ENCODE results near the gene ARF1. TPM values are rescaled to one million over a fixed set of nuclear protein-coding genes. Genes with fewer than 3 reads are reported as not detected.
A peak's percentile ranks its signal among the peaks of the same experiment; 100 is the strongest.

The ARF1 gene
- polyA plus RNA-seq, 3 donors: 580 to 789 (median 603) TPM

DNA sequence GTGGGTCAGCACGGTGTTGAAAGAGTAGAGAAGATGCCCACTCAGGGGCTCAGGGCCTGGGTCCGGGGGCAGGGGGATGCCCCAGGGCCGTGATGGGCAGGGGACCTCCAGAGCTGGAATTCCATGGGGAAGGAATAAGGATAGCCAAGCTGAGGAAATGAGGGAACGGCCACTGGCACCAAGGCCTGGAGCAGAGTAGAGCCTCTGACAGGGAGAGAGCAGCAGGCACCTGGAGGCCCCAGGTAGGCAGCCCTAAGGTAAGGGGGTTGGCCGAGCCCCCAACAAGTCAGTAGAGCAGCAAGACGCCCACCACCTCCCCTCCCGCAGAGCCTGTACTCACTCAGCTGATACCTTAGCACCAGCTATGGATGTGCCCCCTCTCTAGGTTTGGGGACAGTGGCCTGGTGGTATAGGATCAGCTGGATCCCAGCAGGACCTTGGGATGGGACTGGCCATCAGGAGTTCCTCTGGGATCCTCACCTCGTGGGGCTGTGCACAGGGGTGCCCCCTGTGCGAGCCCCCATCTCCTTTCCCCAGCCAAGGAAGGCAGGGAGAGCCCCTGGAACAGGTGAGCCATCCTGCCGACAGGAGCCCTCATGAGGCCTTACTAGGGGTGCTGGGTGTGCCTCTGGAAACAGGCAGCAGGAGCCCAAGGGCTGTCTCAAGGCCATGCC is 21.0 kb upstream of the ARF1 start:
- peaks cover 8 to 14% of the 10 kb centered on the region in 2 donors for H3K9me3 ChIP-seq (replicated peaks in 1 of 2; ENCODE audit: control insufficient read depth in 1 of 2, insufficient read depth in 1 of 2, low read length in 2 of 2)
- no peak overlapping the region for H3K4me3 ChIP-seq (replicated peaks in 1 of 3; ENCODE audit: low read depth in 2 of 3, low read length in 3 of 3)
- H4K20me1 ChIP-seq (ENCODE audit: insufficient read depth, low read length): no peaks in the 10 kb centered on the region
- H3K79me2 ChIP-seq (ENCODE audit: insufficient read depth, low read length): no peaks in the 10 kb centered on the region
- Mint-ChIP-seq H3K9me3 (peaks cover 0 to 28% (median 17%) of the 10 kb centered on the region in 7 donors), H3K36me3 (peaks cover 3% of the 10 kb centered on the region in 2 donors), H3K4me1 (peaks cover 11% of the 10 kb centered on the region), H3K27me3 (ENCODE audit: low read depth in 3 of 3) (peaks cover 49 to 69% (median 62%) of the 10 kb centered on the region in 3 donors), H3K27ac (no peak overlapping the region), H3K4me3 (peak overlapping the region in 1 of 2 donors; percentile 74)
- no peak overlapping the region for H3K9ac ChIP-seq (ENCODE audit: insufficient read depth, low read length, poor library complexity, severe bottlenecking)
- TF ChIP-seq, protein P1, sequence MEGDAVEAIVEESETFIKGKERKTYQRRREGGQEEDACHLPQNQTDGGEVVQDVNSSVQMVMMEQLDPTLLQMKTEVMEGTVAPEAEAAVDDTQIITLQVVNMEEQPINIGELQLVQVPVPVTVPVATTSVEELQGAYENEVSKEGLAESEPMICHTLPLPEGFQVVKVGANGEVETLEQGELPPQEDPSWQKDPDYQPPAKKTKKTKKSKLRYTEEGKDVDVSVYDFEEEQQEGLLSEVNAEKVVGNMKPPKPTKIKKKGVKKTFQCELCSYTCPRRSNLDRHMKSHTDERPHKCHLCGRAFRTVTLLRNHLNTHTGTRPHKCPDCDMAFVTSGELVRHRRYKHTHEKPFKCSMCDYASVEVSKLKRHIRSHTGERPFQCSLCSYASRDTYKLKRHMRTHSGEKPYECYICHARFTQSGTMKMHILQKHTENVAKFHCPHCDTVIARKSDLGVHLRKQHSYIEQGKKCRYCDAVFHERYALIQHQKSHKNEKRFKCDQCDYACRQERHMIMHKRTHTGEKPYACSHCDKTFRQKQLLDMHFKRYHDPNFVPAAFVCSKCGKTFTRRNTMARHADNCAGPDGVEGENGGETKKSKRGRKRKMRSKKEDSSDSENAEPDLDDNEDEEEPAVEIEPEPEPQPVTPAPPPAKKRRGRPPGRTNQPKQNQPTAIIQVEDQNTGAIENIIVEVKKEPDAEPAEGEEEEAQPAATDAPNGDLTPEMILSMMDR (IDR thresholded peaks at IDR 0.05): no peak
- no peak overlapping the region for H3K4me2 ChIP-seq (replicated peaks; ENCODE audit: extremely low read depth, low read length, poor library complexity, severe bottlenecking)
- peaks cover 32 to 61% of the 10 kb centered on the region in 2 donors for H3K27me3 ChIP-seq (ENCODE audit: control insufficient read depth in 2 of 2, insufficient read depth in 2 of 2, low read length in 2 of 2)
- no peaks in the 10 kb centered on the region for H3K36me3 ChIP-seq (replicated peaks in 1 of 2; ENCODE audit: control insufficient read depth in 1 of 2, insufficient read depth in 2 of 2, low read length in 2 of 2)
- H2AFZ ChIP-seq (ENCODE audit: insufficient read depth, low read depth, low read length, poor library complexity, severe bottlenecking): no peak overlapping the region
- WGBS (ENCODE audit: insufficient coverage): 69% methylated on average over 7 of the region's 10 CpGs
- H3K4me1 ChIP-seq (ENCODE audit: control insufficient read depth in 1 of 2, insufficient read depth in 2 of 2, low read length in 2 of 2): peaks cover 17 to 22% of the 10 kb centered on the region in 2 donors
- H3K27ac ChIP-seq (ENCODE audit: low read depth in 1 of 2, low read length in 2 of 2): no peak overlapping the region
- intact Hi-C loops (cut with micrococcal nuclease): no loop called here
- no peak for DNase-seq

DNA sequence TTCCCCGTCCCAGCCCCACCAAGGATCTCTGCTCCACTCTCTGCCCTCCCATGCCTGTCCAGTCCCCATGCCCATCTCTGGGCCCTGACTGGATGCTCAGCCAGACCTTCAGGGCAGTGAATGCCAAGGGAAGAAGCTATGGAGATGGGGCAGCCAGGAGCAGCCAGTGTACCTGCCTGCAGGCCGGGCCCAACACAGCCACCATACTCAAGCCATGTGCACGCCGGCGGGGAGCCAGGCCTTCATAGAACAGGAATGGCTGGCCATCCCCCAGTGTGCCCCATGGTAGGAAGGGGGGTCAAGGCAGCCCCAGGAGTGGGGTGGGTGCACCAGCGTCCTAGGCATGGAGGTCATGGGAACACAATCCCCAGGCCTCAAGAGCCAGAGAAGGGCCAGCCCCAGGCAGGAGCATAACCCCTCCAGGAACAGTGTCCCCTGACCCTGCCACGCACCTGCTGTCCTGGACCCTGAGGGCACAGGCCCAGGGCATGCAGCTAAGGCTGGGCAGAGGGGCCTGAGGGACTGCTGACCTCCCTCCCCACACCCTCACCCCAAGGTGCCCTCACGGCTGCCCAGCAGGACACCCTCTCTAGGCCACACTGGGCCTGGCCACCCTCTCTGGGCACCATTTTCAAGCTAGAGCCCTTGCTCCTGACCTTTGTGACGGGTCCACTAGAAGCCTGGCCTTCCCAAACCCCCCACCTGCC is 20.3 kb upstream of the ARF1 start:
- no peak for DNase-seq

More for the DNA sequence above, 20.3 kb upstream of the ARF1 start:
- no peak overlapping the region for H3K9ac ChIP-seq (ENCODE audit: insufficient read depth, low read length, poor library complexity, severe bottlenecking)
- peaks cover 8 to 14% of the 10 kb centered on the region in 2 donors for H3K9me3 ChIP-seq (replicated peaks in 1 of 2; ENCODE audit: control insufficient read depth in 1 of 2, insufficient read depth in 1 of 2, low read length in 2 of 2)
- H4K20me1 ChIP-seq (ENCODE audit: insufficient read depth, low read length): no peaks in the 10 kb centered on the region
- H3K4me1 ChIP-seq (ENCODE audit: control insufficient read depth in 1 of 2, insufficient read depth in 2 of 2, low read length in 2 of 2): peaks cover 17 to 22% of the 10 kb centered on the region in 2 donors
- TF ChIP-seq, protein P1 (IDR thresholded peaks at IDR 0.05): no peak
- H3K27me3 ChIP-seq (ENCODE audit: control insufficient read depth in 2 of 2, insufficient read depth in 2 of 2, low read length in 2 of 2): peaks cover 28 to 61% of the 10 kb centered on the region in 2 donors
- Mint-ChIP-seq H3K4me1 (peaks cover 11% of the 10 kb centered on the region), H3K36me3 (peaks cover 3% of the 10 kb centered on the region in 2 donors), H3K4me3 (no peak overlapping the region), H3K27me3 (ENCODE audit: low read depth in 3 of 3) (peaks cover 51 to 69% (median 63%) of the 10 kb centered on the region in 3 donors), H3K27ac (no peak overlapping the region), H3K9me3 (peaks cover 0 to 28% (median 17%) of the 10 kb centered on the region in 7 donors)
- no peak overlapping the region for H3K4me3 ChIP-seq (replicated peaks in 1 of 3; ENCODE audit: low read depth in 2 of 3, low read length in 3 of 3)
- H3K4me2 ChIP-seq (replicated peaks; ENCODE audit: extremely low read depth, low read length, poor library complexity, severe bottlenecking): no peak overlapping the region
- H2AFZ ChIP-seq (ENCODE audit: insufficient read depth, low read depth, low read length, poor library complexity, severe bottlenecking): no peak overlapping the region
- H3K36me3 ChIP-seq (replicated peaks in 1 of 2; ENCODE audit: control insufficient read depth in 1 of 2, insufficient read depth in 2 of 2, low read length in 2 of 2): no peaks in the 10 kb centered on the region
- WGBS (ENCODE audit: insufficient coverage): 95% methylated on average over 6 of the region's 9 CpGs
- no peaks in the 10 kb centered on the region for H3K79me2 ChIP-seq (ENCODE audit: insufficient read depth, low read length)
- no peak overlapping the region for H3K27ac ChIP-seq (ENCODE audit: low read depth in 1 of 2, low read length in 2 of 2)
- intact Hi-C loops (cut with micrococcal nuclease): no loop called here

Data from CD14-positive monocyte (primary cell).